VCaP (cell line): ENCODE data around the gene GTPBP1.

Experiments
- H3K27ac ChIP-seq: fragments of 450-650 bp; 2 replicates; pipeline ENCODE4 v1.5.1; 2017
- TF ChIP-seq, protein P1 (sequence below): fragments of 450-650 bp; conservative IDR thresholded peaks from 2 replicates; pipeline ENCODE4 v1.5.1; 2017; ENCODE audit warnings: mild to moderate bottlenecking, moderate library complexity

GTPBP1 gene

DNA sequence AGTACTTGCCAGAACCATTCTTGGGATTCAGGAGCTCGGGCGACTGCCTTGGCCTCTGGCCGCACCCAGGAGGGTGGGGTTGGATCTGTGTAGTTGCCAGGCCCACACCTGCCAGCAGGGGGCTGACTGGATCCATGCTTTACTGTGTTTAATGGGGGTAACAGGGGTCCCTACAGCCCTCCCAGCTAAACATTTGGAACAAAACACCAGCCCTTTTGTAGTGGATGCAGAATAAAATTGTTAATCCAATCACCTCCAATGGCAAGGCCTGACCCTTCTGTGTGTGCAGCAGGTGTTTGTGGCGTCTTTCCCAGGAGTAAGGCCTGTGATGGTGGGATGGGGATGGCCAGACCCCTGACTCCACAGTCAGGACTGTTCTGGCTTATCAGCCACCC, 27.6 kb downstream of the GTPBP1 start:
- TF ChIP-seq, protein P1, sequence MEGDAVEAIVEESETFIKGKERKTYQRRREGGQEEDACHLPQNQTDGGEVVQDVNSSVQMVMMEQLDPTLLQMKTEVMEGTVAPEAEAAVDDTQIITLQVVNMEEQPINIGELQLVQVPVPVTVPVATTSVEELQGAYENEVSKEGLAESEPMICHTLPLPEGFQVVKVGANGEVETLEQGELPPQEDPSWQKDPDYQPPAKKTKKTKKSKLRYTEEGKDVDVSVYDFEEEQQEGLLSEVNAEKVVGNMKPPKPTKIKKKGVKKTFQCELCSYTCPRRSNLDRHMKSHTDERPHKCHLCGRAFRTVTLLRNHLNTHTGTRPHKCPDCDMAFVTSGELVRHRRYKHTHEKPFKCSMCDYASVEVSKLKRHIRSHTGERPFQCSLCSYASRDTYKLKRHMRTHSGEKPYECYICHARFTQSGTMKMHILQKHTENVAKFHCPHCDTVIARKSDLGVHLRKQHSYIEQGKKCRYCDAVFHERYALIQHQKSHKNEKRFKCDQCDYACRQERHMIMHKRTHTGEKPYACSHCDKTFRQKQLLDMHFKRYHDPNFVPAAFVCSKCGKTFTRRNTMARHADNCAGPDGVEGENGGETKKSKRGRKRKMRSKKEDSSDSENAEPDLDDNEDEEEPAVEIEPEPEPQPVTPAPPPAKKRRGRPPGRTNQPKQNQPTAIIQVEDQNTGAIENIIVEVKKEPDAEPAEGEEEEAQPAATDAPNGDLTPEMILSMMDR, result peak; percentile 81
- H3K27ac ChIP-seq, result peak overlapping the region; percentile 33; the same call in 1 of the 2 replicates

GRCh38 chr22:38733724-38734381, 28.1 kb downstream of the GTPBP1 start:
- peak overlapping the region; percentile 33; the same call in 1 of the 2 replicates for H3K27ac ChIP-seq
- TF ChIP-seq, protein P1, result no peak

- TF ChIP-seq, protein P1, result no peak
- H3K27ac ChIP-seq, result peak overlapping the region; percentile 33; the same call in 1 of the 2 replicates
Measured at GRCh38 chr22:38734421-38735100, 28.8 kb downstream of the GTPBP1 start.

DNA sequence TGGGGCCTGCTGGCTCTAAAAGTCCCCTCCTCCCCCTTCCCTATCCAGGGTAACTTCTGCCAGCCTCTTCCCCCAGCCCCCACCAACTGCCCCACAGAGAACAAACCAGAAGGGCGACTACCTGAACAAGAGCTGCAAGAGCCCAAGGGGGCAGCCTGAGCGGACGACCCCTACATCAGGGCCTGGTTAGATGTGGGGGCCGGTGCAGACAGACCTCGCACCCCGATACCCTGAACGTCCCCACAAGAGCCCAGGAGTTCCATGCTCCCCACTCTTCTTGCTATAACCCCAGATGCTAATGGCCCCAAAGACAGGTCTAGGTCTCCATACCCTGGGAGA, 29.4 kb downstream of the GTPBP1 start:
- TF ChIP-seq, protein P1, result no peak
- H3K27ac ChIP-seq, result peak overlapping the region; percentile 33; the same call in 1 of the 2 replicates

GRCh38 chr22:38735465-38736256, 29.9 kb downstream of the GTPBP1 start:
- peak overlapping the region; percentile 33; the same call in 1 of the 2 replicates for H3K27ac ChIP-seq
- TF ChIP-seq, protein P1, result no peak

DNA sequence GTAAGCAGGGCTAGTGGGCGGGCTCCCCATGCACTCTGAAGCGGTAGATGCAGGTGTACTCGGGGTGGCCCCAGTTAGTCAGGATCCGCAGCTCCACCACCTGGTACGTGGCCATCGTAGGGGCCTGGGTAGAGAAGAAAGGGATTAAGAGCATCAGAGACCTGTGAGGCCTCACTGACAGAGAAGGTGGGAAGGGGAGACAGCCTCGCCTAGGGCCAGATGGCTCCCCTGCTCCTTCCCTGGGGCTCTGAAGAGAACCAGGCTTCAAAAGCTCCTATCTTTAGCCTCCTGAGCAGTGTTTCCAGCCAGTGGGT, 30.5 kb downstream of the GTPBP1 start:
- H3K27ac ChIP-seq, result no peak overlapping the region
- TF ChIP-seq, protein P1, result no peak
